HuH-7 (cell line): ENCODE data around the gene MAML3.
A peak's percentile ranks its signal among the peaks of the same experiment; 100 is the strongest.

Source experiments
- DNase-seq: peaks from one replicate; pipeline ENCODE4 v3.0.0; 2011; ENCODE audit warnings: low spot score

Gene MAML3

DNA sequence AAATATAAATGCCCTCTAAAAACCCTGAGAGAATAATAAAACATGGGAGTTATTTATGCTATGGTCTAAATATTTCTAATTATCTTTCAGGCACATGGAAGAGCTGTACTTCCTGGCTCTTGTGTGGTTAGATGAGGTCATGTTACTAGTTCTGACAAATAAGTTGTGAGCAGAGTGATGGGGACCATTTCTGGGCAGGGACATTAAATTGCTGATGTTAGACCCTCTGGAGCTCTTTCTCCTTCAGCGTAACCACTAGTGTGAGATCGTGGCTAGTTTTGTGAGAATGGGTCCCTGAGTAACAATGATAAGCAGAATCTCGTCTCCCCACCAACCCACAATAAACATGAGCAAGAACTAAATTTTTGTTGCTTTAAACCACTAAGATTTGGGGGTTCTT lies 108.0 kb downstream of the MAML3 start:
- DNase-seq = no peak

DNA sequence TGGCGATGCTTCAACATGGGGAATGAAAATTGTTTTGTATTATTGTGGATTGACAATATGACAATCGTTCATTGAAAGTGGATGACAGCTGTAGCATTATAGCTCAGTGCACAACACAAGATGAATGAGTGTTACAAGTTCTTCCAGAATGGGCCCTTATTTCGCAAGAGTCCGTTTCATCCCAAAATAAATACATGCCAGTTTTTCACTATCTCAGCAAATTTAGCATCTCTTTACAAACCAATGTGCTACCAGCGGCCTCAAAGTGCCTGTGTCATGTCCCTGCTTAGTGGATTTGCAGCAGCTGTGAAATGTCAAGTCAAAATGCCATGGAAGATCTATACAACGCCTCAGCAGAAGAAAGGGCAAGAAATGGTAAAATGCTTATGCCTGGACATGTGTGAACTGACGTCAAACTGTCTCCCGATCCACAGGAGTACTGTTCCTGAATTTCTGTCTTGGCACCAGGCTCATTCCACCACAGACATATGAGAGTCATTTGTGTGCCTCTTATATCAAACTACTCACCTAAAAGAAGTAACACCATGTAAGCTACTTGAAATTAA lies 109.6 kb downstream of the MAML3 start:
- DNase-seq = no peak

DNA sequence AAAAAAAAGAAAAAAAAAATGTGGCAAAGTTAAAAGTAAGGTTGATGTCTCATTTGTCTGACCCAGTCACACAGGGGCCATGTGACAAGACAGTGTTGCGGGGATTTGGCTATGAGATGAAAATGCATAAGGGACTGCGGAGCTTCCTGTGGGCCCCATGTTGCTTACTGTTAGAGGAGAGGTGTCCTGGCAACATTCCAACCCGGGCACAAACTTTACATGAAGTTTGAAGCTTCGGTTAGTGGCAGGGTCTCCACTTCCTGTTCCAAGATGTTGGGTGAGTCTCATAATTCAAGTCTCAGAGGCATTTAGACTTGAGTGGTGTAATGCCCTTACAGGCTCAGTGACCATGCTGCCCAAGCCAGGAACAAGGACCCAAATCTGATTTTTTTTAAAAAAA lies 111.3 kb downstream of the MAML3 start:
- DNase-seq = no peak

DNA sequence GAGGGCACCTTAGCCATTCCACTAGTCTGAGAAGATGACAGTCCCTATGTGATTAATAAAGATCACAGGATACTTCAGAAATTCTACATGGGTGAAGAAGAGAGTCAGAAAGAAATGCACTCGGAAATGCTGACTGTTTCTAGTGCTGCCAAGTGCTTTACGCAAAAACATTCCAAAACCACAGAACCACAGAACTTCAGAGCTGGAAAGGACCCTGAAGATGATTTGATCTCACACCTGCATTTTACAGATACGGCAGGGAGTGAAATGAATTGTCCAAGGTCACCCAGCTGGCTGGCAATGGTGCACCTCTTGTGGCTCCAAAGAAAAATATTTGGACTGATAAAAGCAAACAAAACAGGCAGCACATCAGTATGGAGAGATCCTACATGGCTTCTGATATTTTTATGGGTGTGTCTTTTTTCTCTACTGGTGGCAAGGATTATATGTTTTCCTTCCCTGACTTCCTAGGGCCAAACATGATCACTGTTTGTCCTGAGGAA lies 115.9 kb downstream of the MAML3 start:
- no peak for DNase-seq

DNA sequence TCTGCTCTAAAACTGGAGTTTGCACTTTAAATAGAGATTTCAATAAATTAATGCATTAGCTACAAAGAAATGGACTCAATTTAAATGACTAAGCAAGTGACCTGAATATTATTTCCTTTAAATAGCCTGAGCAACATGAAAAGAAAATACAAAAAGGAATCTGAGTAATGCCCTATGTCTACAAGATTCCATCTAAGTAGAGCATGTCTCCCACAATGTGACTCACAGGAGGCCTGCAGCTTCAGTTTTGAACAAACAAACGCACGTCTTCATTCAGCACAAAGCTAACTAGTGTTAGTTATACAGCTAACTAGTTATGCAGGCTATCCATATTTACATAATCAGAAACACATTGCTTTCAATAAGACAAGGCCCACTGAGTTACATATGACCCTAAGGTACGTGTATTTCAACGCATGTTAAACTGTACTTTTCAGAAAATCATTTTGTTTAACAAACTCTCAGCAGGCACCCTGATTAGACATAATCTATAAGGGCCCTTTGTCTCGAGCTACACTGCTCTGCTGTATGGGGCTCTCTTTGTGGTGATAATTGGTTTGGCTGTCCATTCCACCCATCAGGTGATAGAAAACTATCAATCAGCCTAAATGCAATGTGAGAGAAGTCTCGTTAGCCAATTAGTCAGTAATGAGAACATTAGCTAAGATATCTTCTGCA lies 116.5 kb downstream of the MAML3 start:
- no peak for DNase-seq

DNA sequence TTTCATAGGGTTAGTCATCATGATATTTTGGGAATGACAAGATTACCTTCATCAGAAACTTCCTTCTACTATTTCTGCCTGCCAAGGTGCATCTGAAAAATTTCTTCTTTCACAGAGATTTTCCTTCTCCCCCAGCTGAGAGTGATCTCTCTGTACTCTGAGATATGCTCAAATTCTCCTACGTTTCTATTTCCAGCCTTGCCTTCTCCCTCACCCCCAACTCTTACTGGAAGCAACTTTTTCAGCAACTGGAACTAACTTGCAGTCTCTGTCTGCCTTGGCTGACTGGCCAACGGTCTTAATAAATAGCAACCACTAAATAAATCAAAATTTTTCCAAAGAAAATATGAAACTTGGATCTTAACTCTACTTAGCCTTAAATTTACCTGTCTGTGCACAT lies 122.3 kb downstream of the MAML3 start:
- no peak for DNase-seq

DNA sequence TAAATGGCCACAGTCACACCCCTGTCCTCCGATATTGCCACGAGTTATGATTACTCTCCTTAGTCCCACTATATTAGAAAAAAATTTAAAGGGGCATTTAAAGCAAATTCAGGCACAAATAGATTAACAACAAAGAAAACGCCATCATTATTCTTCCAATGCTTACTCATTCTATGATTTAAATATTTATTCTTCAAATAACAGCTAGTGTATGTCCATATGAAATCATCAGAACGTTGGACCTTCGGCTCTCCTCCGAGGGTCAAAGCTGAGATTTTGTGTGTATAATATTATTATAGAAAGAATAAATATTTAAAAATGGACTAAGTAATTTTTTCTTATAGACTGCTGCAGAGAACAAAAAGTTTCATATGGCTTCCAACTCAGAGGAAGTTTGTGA lies 122.9 kb downstream of the MAML3 start:
- no peak for DNase-seq

DNA sequence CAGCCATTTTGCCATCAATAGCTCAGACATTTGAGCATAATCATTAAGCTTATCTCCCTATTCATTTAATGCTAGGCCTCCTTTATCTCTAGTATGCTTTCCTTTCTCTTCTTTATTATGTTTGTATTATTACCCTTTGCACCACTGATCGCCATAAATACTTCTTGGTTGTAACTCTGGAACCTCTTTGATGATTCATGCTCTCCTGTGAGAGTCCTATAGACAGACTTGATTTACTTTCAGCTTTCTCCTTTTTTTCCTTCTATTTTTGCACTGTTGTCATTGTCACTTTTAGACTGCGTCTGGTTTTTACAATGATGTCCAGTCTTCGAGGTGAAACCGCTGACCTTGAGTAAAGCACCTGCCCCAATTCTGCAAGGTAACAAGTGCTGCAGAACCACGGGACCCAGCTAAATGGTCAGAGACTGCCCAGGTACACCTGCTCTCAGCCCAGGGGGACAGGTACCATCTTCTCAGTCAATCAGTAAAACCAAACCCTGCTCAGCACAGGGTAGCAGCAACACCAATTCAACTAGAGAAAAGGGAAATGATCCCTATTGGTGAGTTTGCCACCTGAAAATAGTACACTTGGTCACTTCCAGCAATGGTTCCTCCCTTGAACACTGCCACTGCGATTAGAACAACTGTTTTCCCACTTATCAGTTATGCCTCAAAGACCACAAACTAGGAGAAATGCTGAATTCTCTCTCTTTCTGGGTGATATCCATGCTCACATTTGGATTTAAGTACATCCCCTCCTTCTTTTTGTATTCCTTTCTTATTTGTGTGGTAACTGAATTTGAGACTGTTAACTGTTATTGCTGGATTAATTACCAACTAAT lies 125.1 kb downstream of the MAML3 start:
- DNase-seq = no peak

DNA sequence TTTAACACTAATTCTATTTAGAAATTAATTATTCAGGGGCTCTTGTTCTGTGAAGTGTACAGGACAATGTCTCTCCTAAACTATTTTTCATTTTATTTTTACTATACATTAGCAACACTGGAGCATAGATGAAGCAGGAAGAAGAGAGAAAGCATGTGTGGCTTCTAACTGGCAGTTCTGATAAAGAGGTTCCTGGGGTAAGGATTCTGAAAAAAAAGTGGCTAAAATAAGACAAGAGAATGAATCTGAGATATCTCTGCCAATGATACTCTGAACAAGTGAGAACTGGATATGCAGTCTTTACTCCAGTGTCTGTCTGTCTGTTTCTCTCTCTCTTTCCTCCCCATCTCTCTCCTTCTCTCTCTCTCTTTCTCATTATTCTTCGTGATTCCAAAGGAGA lies 125.9 kb downstream of the MAML3 start:
- DNase-seq = no peak

DNA sequence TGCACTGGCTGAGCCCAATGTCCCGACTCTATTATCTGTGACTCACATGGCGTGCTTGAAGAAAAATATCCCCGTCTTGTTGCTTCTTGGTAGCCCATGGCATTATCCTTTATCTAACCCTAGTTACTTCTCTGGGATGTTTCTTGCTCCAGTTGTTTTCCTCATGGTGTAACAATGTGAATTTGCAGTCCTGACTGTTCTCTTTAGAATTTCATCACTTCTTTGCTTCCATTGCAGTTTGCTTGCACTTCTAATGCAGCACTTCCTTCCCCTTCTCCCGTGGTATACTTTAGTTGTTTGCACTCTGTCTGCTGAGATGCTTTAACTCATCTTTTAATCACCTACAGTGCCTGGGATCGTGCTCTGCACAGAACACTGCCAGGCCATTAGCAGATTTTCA lies 126.9 kb downstream of the MAML3 start:
- no peak for DNase-seq

DNA sequence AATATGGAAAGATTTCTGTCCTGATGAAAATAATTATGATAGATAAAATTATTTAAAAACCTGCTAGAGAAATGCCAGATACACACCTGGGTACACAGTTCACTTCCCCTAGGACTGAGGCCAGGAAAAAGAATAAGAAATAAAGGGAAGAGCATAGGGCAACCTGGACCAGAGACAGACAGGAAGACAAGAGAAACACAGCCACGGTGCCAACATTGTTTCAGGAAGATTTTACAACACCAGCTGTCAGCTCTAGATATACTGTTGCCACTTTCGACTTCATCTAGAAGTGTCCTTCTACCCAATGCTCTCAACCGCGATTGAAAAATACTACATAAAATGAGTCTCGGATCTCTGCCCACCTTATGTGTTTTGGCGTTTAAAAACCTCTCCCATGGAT lies 128.5 kb downstream of the MAML3 start:
- no peak for DNase-seq

DNA sequence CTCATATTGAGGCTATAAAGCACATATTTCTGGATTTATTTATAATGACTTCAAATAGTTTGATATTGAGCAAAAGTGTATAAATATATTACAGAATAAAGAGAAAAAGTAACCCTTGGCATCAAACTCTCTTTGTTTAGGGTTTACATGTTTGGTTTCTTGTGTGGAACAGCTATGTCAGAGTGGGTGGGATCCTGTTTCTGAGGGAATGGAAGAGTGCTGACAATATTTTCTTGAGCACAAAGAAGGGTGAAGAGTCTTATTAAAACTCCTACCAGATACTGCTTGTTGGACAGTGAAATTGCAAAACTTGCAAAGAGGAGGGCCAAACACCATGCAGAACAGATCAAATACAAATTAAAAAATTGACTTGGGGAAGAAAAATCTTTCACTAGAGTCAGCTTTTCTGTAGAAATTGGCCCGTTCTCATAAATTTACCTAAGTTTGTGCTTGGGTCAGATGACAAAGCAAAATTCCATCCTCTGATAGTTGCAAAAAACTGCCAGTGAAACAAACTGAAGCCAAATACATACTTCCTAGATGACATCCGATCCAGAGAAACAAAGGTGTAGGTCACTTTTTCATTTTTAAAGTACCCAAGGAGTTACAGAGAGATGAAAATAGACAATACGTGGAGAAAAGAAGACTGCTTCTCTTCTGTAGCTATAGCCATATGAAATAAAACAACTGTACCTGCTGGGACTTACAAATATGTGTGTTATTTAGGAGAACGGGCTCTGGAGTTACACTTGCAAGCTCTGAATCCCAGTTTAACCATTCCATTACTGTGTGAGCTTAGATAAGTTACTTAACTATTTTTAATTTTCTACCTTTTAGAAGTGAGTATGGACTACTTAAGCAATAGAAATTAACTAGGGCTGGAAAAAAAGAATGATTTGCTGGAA lies 133.3 kb downstream of the MAML3 start:
- DNase-seq = no peak

DNA sequence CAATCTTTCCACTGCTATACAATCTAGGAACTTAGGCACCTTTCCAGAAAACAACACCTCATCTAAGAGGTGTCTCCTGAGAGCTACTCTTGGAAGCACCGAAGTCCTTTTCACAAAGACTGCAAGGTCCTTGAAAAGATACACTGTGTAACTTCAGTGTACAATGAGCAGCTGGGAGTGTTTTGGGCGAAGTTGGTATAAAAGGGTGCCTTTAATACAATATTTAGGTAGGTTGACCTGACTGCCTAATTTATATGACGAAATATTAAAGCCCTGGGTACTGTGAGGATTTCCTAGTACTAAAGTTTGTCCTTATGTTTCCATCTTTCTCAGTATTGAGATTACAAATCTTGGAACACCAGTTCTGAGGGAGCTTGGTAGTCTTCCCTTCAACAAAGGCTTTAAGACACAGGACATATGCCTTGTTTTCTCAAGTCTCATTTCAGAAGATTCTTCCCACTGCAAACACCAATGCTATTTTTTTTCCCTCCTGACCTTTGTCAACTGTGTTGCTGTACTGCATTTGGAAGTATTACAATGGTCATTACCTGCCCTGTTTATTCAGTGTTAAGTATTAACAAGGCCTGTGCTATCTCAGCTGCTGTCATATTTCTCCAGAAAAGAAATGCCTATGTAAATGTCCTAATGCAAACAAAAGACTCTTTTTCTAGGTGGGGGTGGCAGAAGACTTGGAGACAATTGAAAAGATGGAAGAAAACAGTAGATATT lies 134.2 kb downstream of the MAML3 start:
- peak; percentile 39 for DNase-seq

DNA sequence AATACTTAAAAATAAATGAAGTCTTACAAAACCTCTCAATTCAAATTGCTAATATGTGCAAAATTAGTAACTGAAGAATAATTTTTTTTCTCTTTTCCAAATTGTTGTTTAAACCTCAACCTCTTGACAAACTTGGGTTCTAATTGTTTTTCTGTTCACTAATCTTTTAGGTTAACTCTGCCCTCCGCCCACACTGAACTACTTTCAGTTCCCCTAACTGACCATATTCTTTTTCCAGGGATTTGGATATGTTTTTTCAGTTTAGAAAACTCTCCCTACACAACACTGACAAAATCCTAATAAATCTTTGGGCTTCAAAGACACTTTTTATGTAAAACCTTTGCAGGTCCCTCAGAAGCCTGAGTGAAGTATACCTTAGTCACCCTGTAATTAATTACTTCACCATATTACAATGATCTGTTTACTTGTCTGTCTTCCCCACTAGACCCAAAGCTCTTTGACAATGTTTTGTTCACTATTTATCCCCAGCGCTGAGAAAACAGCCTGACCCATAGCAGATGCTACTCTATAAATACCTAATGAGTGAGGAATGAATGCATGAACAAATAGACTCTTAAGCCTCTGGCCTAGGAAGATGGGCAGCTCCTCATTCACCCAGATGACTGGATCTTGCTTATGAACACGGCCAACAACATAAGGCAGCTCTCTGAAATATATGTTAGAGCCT lies 134.9 kb downstream of the MAML3 start:
- no peak for DNase-seq

DNA sequence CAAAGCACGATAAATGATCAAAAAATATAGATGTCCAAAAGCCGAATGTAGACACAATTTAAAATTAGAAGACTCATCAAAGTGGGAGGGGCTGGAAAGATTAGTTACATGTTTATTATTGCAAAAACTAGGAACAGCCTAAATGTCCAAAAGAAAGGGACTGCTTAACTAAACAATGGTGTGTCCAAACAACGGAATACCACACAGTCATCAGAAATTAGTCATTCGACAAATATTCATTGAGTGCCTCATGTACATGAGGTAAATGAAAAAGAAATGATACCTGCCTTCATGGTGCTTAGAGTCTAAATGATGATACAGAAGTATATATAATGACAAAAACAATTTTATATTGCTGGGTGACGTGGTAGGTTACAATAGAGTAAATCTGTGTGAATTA lies 139.7 kb downstream of the MAML3 start:
- DNase-seq = no peak

DNA sequence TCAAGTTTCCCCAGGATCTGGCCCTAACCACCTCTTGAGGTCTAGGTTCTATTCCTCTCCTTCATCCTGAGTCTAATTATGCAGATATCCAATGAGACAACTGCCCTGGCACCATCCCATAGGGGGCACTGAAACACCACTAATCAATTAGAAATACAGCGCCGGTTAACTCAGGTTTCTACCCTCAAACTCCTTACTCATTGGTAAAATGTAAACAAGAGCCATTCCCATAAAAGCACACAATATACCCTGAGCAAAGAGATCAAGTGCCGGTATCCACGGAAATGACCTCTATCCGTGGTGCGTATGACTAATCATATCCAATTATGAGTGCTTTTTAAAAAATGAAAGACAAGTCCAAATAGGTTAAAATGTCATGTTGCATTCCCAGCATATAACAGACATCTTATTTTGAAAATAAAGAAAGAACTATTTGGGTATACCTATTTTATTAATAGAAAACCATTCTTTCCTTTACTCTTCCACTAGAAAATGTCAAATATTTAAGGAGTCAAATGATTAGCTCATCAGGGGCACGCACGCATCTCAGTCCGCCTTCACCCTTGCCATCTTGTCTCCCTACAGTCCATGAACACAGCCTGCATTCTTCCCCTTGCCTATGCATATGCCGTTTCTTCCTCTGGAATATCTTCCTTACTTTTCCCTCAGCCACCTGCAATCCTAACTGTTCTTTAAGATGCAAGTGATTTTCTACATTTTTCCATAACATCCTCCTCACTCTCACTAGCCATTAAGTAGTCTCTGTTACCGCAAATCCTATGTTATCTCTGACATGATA lies 141.1 kb downstream of the MAML3 start:
- peak; percentile 72 for DNase-seq

DNA sequence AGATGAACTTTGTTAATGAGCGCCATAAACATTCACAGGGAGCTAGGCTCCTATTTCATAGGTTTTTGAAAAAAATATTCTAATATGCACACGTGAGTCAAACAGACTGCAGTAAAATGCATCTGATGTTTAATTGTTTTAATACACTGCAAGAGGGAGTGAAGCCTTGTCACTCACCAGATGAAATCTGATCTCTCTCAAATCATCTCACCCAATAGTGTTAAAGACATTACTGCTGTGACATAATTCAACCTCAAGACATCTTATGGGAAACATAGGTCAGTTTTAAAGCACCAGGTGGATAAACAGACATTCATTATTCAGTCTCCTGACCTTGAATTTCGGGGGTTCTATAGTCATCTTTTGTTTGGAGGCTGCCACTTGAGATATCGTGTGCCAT lies 148.3 kb downstream of the MAML3 start:
- DNase-seq = no peak

DNA sequence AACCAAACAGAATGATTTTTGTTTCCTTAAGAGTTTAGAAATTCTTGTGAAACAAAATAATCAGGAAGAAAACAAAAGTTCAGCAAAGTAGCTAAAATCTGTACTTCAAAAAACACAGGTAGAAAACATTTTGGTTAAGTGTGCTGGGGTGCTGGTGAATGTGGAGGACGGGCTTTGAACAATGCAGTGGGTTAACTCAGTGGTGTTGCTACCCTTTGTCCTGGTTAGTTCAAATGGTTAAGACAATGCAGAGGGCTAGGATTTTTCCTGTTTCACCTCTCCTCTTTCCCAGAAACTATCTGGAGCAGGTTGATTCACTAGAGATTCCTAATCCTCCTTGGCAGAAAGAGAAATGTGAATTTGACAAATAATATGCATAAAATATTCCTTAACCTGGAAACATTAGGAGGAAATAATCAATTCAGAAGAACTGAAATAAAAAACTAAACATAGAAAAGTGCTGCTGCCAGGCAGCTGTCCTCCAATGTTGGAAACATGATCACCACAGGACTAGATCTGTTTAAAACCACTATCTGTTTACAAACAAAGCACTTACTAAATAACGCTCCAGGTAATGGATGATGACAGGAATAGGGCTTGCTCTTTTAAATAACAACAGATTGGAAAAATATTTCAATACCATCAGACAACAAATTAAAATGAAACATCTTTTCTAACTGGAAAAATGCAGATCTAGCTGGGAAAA lies 148.9 kb downstream of the MAML3 start:
- DNase-seq = no peak

DNA sequence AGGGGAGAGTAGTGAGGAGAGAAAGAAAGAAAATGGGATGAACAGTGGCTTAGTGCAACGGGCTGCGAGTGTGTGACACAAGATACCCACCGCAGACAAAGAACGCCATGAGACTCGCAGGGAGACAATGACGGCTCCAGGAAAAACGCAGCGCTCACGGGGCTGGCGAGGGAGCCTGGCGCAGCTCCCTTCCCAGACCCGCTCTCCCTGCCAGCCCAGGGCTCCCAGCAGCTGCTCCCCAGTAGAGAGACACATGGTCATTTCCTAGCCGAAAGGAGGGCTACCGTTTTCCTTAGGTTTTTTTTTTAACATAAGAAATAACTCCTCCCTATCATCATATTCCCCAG lies 149.5 kb downstream of the MAML3 start:
- DNase-seq = no peak
